GM19455 (cell line): ENCODE results near the gene CHRNA4.

Source experiments
- ATAC-seq: cut with Tn5 transposase; IDR thresholded peaks from one replicate; pipeline ENCODE4 v1.9.1; 2021; ENCODE audit not compliant: unreplicated experiment

The CHRNA4 gene

GRCh38 chr20:63363981-63364561 is 2.9 kb upstream of the CHRNA4 start:
- no peak for ATAC-seq

GRCh38 chr20:63363013-63363957 is 2.1 kb upstream of the CHRNA4 start:
- no peak for ATAC-seq

GRCh38 chr20:63362436-63363009 is 1.4 kb upstream of the CHRNA4 start:
- ATAC-seq: no peak

- ATAC-seq: no peak
These were observed 628 bp upstream of the CHRNA4 start for GRCh38 chr20:63361519-63362435.

GRCh38 chr20:63359937-63360849 is 956 bp downstream of the CHRNA4 start:
- no peak for ATAC-seq

- no peak for ATAC-seq
These were observed 1.8 kb downstream of the CHRNA4 start for GRCh38 chr20:63359164-63359934.

GRCh38 chr20:63357921-63358905 is 2.9 kb downstream of the CHRNA4 start:
- ATAC-seq: no peak

GRCh38 chr20:63356931-63357879 is 3.9 kb downstream of the CHRNA4 start:
- ATAC-seq: no peak

- ATAC-seq: no peak
These were observed 4.6 kb downstream of the CHRNA4 start for GRCh38 chr20:63356511-63356910.

GRCh38 chr20:63355781-63356295 is 5.3 kb downstream of the CHRNA4 start:
- ATAC-seq: no peak

GRCh38 chr20:63354636-63355350 is 6.4 kb downstream of the CHRNA4 start:
- ATAC-seq: no peak

- no peak for ATAC-seq
These were observed 8.3 kb downstream of the CHRNA4 start for GRCh38 chr20:63352811-63353221.

GRCh38 chr20:63351811-63352591 is 9.1 kb downstream of the CHRNA4 start:
- ATAC-seq: no peak

- no peak for ATAC-seq
These were observed 9.8 kb downstream of the CHRNA4 start for GRCh38 chr20:63351326-63351700.

GRCh38 chr20:63350597-63351325 is 10.4 kb downstream of the CHRNA4 start:
- ATAC-seq: no peak
